AG09309 (cell line): Measurements from ENCODE around the gene SPAG17.

Experiments used
- DNase-seq: peaks from one replicate; pipeline ENCODE4 v3.0.0-alpha.2; 2010; ENCODE audit warnings: low read depth
- H3K4me3 ChIP-seq: 2 replicates; pipeline ENCODE4 v1.5.1; 2011; ENCODE audit warnings: mild to moderate bottlenecking, low read depth, low read length, moderate library complexity; ENCODE audit not compliant: control insufficient read depth
- TF ChIP-seq, protein P1 (sequence below): IDR thresholded peaks from 2 replicates; pipeline ENCODE4 v1.5.1; 2011; ENCODE audit warnings: mild to moderate bottlenecking, low read depth, low read length, inconsistent platforms; ENCODE audit not compliant: insufficient read depth, control insufficient read depth; ENCODE audit errors: missing control alignments

The SPAG17 gene

DNA sequence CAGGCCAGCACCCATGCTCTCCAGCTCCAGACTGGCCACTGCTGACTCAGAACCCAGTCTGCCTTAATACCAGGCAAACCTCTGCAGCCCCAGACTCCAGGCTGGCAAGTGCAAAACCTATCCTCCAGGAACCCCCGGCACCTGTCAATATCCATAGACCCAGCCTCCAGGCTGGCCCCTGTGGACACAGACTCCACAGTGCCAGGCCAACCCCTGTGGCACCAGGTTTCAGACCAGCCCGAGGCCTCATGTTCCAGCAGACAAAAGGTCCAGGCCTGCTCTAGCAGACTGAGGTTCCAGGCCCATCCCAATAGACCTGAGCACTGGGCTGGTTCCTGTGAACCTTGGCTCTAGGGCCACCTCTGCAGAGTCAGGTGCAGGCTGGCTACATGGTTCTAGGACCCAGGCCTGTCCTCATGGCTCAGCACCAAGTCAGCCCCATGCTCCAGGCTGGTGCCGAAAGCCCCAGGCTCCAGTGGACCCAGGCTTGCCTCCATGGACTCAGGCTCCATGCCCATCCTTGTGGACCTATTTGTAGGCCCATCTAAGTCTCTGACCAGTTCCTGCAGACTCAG lies 137.3 kb downstream of the SPAG17 start:
- no peak overlapping the region for H3K4me3 ChIP-seq
- DNase-seq: no peak
- TF ChIP-seq, protein P1, sequence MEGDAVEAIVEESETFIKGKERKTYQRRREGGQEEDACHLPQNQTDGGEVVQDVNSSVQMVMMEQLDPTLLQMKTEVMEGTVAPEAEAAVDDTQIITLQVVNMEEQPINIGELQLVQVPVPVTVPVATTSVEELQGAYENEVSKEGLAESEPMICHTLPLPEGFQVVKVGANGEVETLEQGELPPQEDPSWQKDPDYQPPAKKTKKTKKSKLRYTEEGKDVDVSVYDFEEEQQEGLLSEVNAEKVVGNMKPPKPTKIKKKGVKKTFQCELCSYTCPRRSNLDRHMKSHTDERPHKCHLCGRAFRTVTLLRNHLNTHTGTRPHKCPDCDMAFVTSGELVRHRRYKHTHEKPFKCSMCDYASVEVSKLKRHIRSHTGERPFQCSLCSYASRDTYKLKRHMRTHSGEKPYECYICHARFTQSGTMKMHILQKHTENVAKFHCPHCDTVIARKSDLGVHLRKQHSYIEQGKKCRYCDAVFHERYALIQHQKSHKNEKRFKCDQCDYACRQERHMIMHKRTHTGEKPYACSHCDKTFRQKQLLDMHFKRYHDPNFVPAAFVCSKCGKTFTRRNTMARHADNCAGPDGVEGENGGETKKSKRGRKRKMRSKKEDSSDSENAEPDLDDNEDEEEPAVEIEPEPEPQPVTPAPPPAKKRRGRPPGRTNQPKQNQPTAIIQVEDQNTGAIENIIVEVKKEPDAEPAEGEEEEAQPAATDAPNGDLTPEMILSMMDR: no peak

DNA sequence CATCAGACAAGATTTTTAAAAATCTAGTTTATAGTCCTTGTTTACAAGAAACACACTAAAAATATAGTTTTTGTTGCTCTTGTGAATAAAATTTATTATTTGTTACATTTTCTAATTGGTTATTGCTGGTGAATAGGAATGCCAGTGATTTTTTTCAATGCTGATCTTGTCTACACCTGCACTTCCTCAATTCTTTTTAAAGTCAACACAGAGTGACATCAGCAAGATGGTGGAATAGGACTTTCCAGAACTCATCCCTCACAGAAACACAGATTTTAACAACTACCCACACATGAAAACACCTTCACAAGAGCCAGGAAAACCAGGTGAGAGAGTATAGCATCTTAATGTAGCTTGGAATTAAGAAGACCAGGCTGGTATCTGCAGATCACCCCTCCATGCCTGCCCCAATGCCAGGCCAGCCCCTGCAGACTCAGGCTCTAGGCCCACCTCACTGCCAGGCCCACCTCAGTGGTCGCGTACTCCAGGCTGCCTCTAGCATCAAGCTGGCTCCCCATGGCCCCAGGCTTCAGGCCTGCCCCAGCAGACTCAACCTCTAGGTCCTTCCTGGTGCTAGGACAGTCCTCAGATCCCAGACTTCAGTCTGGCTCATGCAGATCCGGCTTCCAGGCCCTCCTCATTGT lies 137.9 kb downstream of the SPAG17 start:
- H3K4me3 ChIP-seq: no peak overlapping the region
- no peak for DNase-seq
- TF ChIP-seq, protein P1: no peak

DNA sequence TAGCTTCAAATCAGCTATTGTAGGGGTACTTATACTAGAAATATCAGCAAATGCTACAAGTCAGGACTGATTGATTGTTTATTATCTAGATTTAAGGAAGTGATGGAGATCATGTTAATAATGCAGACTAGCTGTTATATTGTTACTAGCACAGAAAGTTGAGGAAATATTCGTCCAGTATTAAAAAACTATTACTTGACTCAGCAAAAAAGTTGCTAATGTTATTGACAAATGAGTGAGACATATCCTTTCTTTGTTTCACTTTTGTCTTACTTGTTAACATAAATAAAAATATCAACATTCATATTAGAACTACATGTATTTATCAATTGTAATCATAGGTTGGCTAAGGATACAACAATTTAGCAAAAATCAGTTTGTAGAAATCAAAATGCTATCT lies 141.4 kb downstream of the SPAG17 start:
- no peak overlapping the region for H3K4me3 ChIP-seq
- DNase-seq: no peak
- TF ChIP-seq, protein P1: no peak

GRCh38 chr1:118042501-118042900 lies 142.5 kb downstream of the SPAG17 start:
- DNase-seq: no peak
- TF ChIP-seq, protein P1: no peak
- no peak overlapping the region for H3K4me3 ChIP-seq

DNA sequence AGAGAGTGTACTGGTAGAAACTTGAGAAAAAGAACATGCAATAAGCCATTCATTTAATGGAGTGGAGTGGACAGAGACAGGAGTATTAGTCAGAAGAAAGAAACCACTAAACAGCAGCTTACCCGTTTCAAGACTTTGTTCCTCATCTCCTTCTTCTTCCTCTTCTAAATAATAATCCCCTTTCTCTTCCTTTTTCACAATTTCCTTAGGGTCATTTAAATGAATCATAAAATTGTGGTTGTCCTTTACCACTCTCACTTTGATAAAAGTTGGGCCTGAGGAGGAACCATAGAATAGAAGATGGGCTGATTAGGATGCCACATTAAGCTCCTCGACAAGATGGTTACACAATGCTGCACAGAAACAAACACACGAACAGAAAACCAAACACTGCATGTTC lies 145.9 kb downstream of the SPAG17 start:
- no peak for DNase-seq
- no peak overlapping the region for H3K4me3 ChIP-seq
- TF ChIP-seq, protein P1: no peak

DNA sequence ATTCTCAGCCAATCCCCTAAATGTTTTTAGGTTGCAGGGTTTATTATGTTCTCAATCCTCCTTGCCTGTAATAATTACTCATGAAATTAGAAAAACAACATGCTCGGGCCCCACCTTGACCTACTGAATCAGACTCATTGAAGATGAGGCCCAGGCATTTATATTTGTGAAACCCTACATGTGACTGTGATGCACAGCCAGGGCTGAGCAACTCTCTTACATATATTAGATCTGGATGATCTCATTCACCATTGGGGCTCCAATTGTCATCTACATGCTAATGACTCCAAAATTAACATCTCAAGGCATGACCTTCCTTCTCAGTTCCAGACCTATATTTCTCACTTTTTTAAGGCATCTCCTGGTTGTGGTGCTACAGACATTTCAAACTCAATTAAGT lies 152.1 kb downstream of the SPAG17 start:
- TF ChIP-seq, protein P1: no peak
- no peak overlapping the region for H3K4me3 ChIP-seq
- DNase-seq: no peak
